ENCODE measurements around the gene TBX1.
"Not testable (repeated sequence)": the region's sequence is repeated elsewhere in the genome, so short reads cannot be mapped to it uniquely, and the experiment has no call there.

TBX1 gene

GRCh38 chr22:19779685-19780268 lies 19.2 kb downstream of the TBX1 start:
- no peak for DNase-seq (ENCODE audit: low read depth, low spot score)

GRCh38 chr22:19782533-19782932 lies 22.0 kb downstream of the TBX1 start:
- DNase-seq (ENCODE audit: low read depth, low spot score) = no peak

- no peak for DNase-seq (ENCODE audit: low read depth, low spot score)
These were observed 23.2 kb downstream of the TBX1 start for GRCh38 chr22:19783586-19784383.

- DNase-seq (ENCODE audit: low read depth, low spot score) = no peak
These were observed 24.0 kb downstream of the TBX1 start for GRCh38 chr22:19784384-19785175.

GRCh38 chr22:19785461-19786263 lies 25.1 kb downstream of the TBX1 start:
- no peak for DNase-seq (ENCODE audit: low read depth, low spot score)

GRCh38 chr22:19786264-19786585 lies 25.6 kb downstream of the TBX1 start:
- no peak for DNase-seq (ENCODE audit: low read depth, low spot score)

- DNase-seq (ENCODE audit: low read depth, low spot score) = no peak
These were observed 26.6 kb downstream of the TBX1 start for GRCh38 chr22:19786959-19787848.

- no peak for DNase-seq (ENCODE audit: low read depth, low spot score)
These were observed 27.2 kb downstream of the TBX1 start for GRCh38 chr22:19787849-19788141.

GRCh38 chr22:19788661-19789225 lies 28.2 kb downstream of the TBX1 start:
- no peak for DNase-seq (ENCODE audit: low read depth, low spot score)

- no peak for DNase-seq (ENCODE audit: low read depth, low spot score)
These were observed 28.8 kb downstream of the TBX1 start for GRCh38 chr22:19789406-19789805.

- DNase-seq (ENCODE audit: low read depth, low spot score) = no peak
These were observed 29.2 kb downstream of the TBX1 start for GRCh38 chr22:19789828-19790227.

- DNase-seq (ENCODE audit: low read depth, low spot score) = no peak
These were observed 30.7 kb downstream of the TBX1 start for GRCh38 chr22:19791243-19791642.

- DNase-seq (ENCODE audit: low read depth, low spot score) = no peak
These were observed 31.3 kb downstream of the TBX1 start for GRCh38 chr22:19791894-19792293.

GRCh38 chr22:19792383-19792896 lies 31.9 kb downstream of the TBX1 start:
- DNase-seq (ENCODE audit: low read depth, low spot score) = not testable (repeated sequence)

- DNase-seq (ENCODE audit: low read depth, low spot score) = no peak
These were observed 32.6 kb downstream of the TBX1 start for GRCh38 chr22:19793161-19793560.

- no peak for DNase-seq (ENCODE audit: low read depth, low spot score)
These were observed 33.2 kb downstream of the TBX1 start for GRCh38 chr22:19793661-19794310.

GRCh38 chr22:19795617-19796008 lies 35.0 kb downstream of the TBX1 start:
- no peak for DNase-seq (ENCODE audit: low read depth, low spot score)

GRCh38 chr22:19796160-19796559 lies 35.6 kb downstream of the TBX1 start:
- DNase-seq (ENCODE audit: low read depth, low spot score) = no peak

GRCh38 chr22:19797086-19798002 lies 36.8 kb downstream of the TBX1 start:
- no peak for DNase-seq (ENCODE audit: low read depth, low spot score)

Measured in brain pericyte (primary cell).